Measurements from ENCODE around the gene APOA5. TPM values are rescaled to one million over a fixed set of nuclear protein-coding genes. Genes with fewer than 3 reads are reported as not detected.

APOA5 gene
- polyA plus RNA-seq, 4 donors = 0.22 to 0.43 TPM; not detected in 2

GRCh38 chr11:116822575-116822974 is 30.9 kb upstream of the APOA5 start:
- Histone ChIP-seq H3K36me3 (ENCODE audit: control insufficient read depth in 3 of 3, insufficient read depth in 2 of 3, low read depth in 1 of 3, low read length in 3 of 3) (peaks cover 0 to 41% (median 9%) of the 10 kb centered on the region in 3 donors), H3K27me3 (ENCODE audit: control insufficient read depth in 3 of 3, insufficient read depth in 3 of 3, low read length in 3 of 3) (no peaks in the 10 kb centered on the region), H3K4me3 (ENCODE audit: low read depth in 1 of 3, low read length in 3 of 3) (peak overlapping the region in 2 of 3 donors; percentile 55), H3K9me3 (ENCODE audit: control insufficient read depth in 2 of 2, insufficient read depth in 1 of 2, low read depth in 1 of 2, low read length in 1 of 2) (peaks cover 0 to 5% of the 10 kb centered on the region in 2 donors), H3K4me1 (ENCODE audit: control insufficient read depth in 3 of 3, insufficient read depth in 2 of 3, low read depth in 1 of 3, low read length in 2 of 3) (peaks cover 0 to 51% (median 5%) of the 10 kb centered on the region in 3 donors), H3K27ac (ENCODE audit: low read depth in 1 of 3, low read length in 2 of 3) (peak overlapping the region in 2 of 3 donors; percentile 89 to 94)
- no peak for FAIRE-seq
- DNase-seq = peak in 1 of 2 donors; percentile 16
- WGBS, 3 donors = 74 to 78% (median 75%) methylated on average over 5 of the region's 5 CpGs

GRCh38 chr11:116821050-116821918 is 29.6 kb upstream of the APOA5 start:
- Histone ChIP-seq H3K9me3 (ENCODE audit: control insufficient read depth in 2 of 2, insufficient read depth in 1 of 2, low read depth in 1 of 2, low read length in 1 of 2) (peaks cover 0 to 5% of the 10 kb centered on the region in 2 donors), H3K27me3 (ENCODE audit: control insufficient read depth in 3 of 3, insufficient read depth in 3 of 3, low read length in 3 of 3) (no peaks in the 10 kb centered on the region), H3K36me3 (ENCODE audit: control insufficient read depth in 3 of 3, insufficient read depth in 2 of 3, low read depth in 1 of 3, low read length in 3 of 3) (peaks cover 0 to 41% (median 9%) of the 10 kb centered on the region in 3 donors), H3K27ac (ENCODE audit: low read depth in 1 of 3, low read length in 2 of 3) (peak overlapping the region in 2 of 3 donors; percentile 89 to 94), H3K4me1 (ENCODE audit: control insufficient read depth in 3 of 3, insufficient read depth in 2 of 3, low read depth in 1 of 3, low read length in 2 of 3) (peaks cover 0 to 38% (median 0%) of the 10 kb centered on the region in 3 donors), H3K4me3 (ENCODE audit: low read depth in 1 of 3, low read length in 3 of 3) (peak overlapping the region in 2 of 3 donors; percentile 55)
- FAIRE-seq = no peak
- 89 to 94% (median 91%) methylated on average over 50 to 51 of the region's 51 CpGs for WGBS, 3 donors
- peak in 1 of 2 donors; percentile 11 for DNase-seq

- H3K4me3 ChIP-seq (ENCODE audit: low read depth in 1 of 3, low read length in 3 of 3) = peak overlapping the region in 1 of 3 donors; percentile 55
- FAIRE-seq (no peak), DNase-seq (peak; percentile 33 to 51)
- H3K27ac ChIP-seq (ENCODE audit: low read depth in 1 of 3, low read length in 2 of 3) = peak overlapping the region in 1 of 3 donors; percentile 94
- peaks cover 0 to 31% (median 0%) of the 10 kb centered on the region in 3 donors for H3K4me1 ChIP-seq (ENCODE audit: control insufficient read depth in 3 of 3, insufficient read depth in 2 of 3, low read depth in 1 of 3, low read length in 2 of 3)
- peaks cover 0 to 41% (median 9%) of the 10 kb centered on the region in 3 donors for H3K36me3 ChIP-seq (ENCODE audit: control insufficient read depth in 3 of 3, insufficient read depth in 2 of 3, low read depth in 1 of 3, low read length in 3 of 3)
- H3K27me3 ChIP-seq (ENCODE audit: control insufficient read depth in 3 of 3, insufficient read depth in 3 of 3, low read length in 3 of 3) = no peaks in the 10 kb centered on the region
- H3K9me3 ChIP-seq (ENCODE audit: control insufficient read depth in 2 of 2, insufficient read depth in 1 of 2, low read depth in 1 of 2, low read length in 1 of 2) = peaks cover 0 to 5% of the 10 kb centered on the region in 2 donors
- WGBS, 3 donors = 81 to 88% (median 87%) methylated on average over 9 of the region's 9 CpGs
Measured at GRCh38 chr11:116819049-116819448, 27.4 kb upstream of the APOA5 start.

GRCh38 chr11:116814502-116814901 is 22.8 kb upstream of the APOA5 start:
- Histone ChIP-seq H3K9me3 (ENCODE audit: control insufficient read depth in 2 of 2, insufficient read depth in 1 of 2, low read depth in 1 of 2, low read length in 1 of 2) (peaks cover 0 to 5% of the 10 kb centered on the region in 2 donors), H3K4me1 (ENCODE audit: control insufficient read depth in 3 of 3, insufficient read depth in 2 of 3, low read depth in 1 of 3, low read length in 2 of 3) (peaks cover 0 to 25% (median 0%) of the 10 kb centered on the region in 3 donors), H3K27me3 (ENCODE audit: control insufficient read depth in 3 of 3, insufficient read depth in 3 of 3, low read length in 3 of 3) (no peaks in the 10 kb centered on the region), H3K4me3 (ENCODE audit: low read depth in 1 of 3, low read length in 3 of 3) (no peak overlapping the region), H3K36me3 (ENCODE audit: control insufficient read depth in 3 of 3, insufficient read depth in 2 of 3, low read depth in 1 of 3, low read length in 3 of 3) (peaks cover 0 to 6% (median 0%) of the 10 kb centered on the region in 3 donors), H3K27ac (ENCODE audit: low read depth in 1 of 3, low read length in 2 of 3) (peak overlapping the region in 2 of 3 donors; percentile 52 to 79)
- FAIRE-seq = no peak
- no peak for DNase-seq
- WGBS, 3 donors = 76 to 96% (median 91%) methylated on average over 6 of the region's 6 CpGs

GRCh38 chr11:116813781-116814471 is 22.2 kb upstream of the APOA5 start:
- Histone ChIP-seq H3K4me1 (ENCODE audit: control insufficient read depth in 3 of 3, insufficient read depth in 2 of 3, low read depth in 1 of 3, low read length in 2 of 3) (peaks cover 0 to 25% (median 0%) of the 10 kb centered on the region in 3 donors), H3K9me3 (ENCODE audit: control insufficient read depth in 2 of 2, insufficient read depth in 1 of 2, low read depth in 1 of 2, low read length in 1 of 2) (peaks cover 0 to 5% of the 10 kb centered on the region in 2 donors), H3K27ac (ENCODE audit: low read depth in 1 of 3, low read length in 2 of 3) (peak overlapping the region; percentile 52 to 79 (median 52)), H3K36me3 (ENCODE audit: control insufficient read depth in 3 of 3, insufficient read depth in 2 of 3, low read depth in 1 of 3, low read length in 3 of 3) (peaks cover 0 to 2% (median 0%) of the 10 kb centered on the region in 3 donors), H3K27me3 (ENCODE audit: control insufficient read depth in 3 of 3, insufficient read depth in 3 of 3, low read length in 3 of 3) (no peaks in the 10 kb centered on the region), H3K4me3 (ENCODE audit: low read depth in 1 of 3, low read length in 3 of 3) (no peak overlapping the region)
- DNase-seq = peak; percentile 64 to 92
- 35 to 60% (median 51%) methylated on average over 5 of the region's 5 CpGs for WGBS, 3 donors
- FAIRE-seq = no peak

GRCh38 chr11:116813170-116813569 is 21.5 kb upstream of the APOA5 start:
- peak overlapping the region; percentile 7 to 79 (median 52) for H3K27ac ChIP-seq (ENCODE audit: low read depth in 1 of 3, low read length in 2 of 3)
- 72 to 90% (median 84%) methylated on average over 1 of the region's 1 CpG for WGBS, 3 donors
- no peak for FAIRE-seq

GRCh38 chr11:116812109-116812508 is 20.4 kb upstream of the APOA5 start:
- H3K4me3 ChIP-seq (ENCODE audit: low read depth in 1 of 3, low read length in 3 of 3) = no peak overlapping the region
- H3K27ac ChIP-seq (ENCODE audit: low read depth in 1 of 3, low read length in 2 of 3) = no peak overlapping the region
- FAIRE-seq = peak; percentile 99
- WGBS, 3 donors = 86 to 99% (median 97%) methylated on average over 4 of the region's 4 CpGs
- peaks cover 0 to 5% of the 10 kb centered on the region in 2 donors for H3K9me3 ChIP-seq (ENCODE audit: control insufficient read depth in 2 of 2, insufficient read depth in 1 of 2, low read depth in 1 of 2, low read length in 1 of 2)
- no peak for DNase-seq
- H3K4me1 ChIP-seq (ENCODE audit: control insufficient read depth in 3 of 3, insufficient read depth in 2 of 3, low read depth in 1 of 3, low read length in 2 of 3) = peaks cover 0 to 38% (median 2%) of the 10 kb centered on the region in 3 donors
- no peaks in the 10 kb centered on the region for H3K36me3 ChIP-seq (ENCODE audit: control insufficient read depth in 3 of 3, insufficient read depth in 2 of 3, low read depth in 1 of 3, low read length in 3 of 3)
- H3K27me3 ChIP-seq (ENCODE audit: control insufficient read depth in 3 of 3, insufficient read depth in 3 of 3, low read length in 3 of 3) = no peaks in the 10 kb centered on the region

More at GRCh38 chr11:116813170-116813569, 21.5 kb upstream of the APOA5 start:
- DNase-seq = no peak
- no peaks in the 10 kb centered on the region for H3K27me3 ChIP-seq (ENCODE audit: control insufficient read depth in 3 of 3, insufficient read depth in 3 of 3, low read length in 3 of 3)
- H3K4me3 ChIP-seq (ENCODE audit: low read depth in 1 of 3, low read length in 3 of 3) = no peak overlapping the region
- H3K36me3 ChIP-seq (ENCODE audit: control insufficient read depth in 3 of 3, insufficient read depth in 2 of 3, low read depth in 1 of 3, low read length in 3 of 3) = no peaks in the 10 kb centered on the region
- peaks cover 0 to 5% of the 10 kb centered on the region in 2 donors for H3K9me3 ChIP-seq (ENCODE audit: control insufficient read depth in 2 of 2, insufficient read depth in 1 of 2, low read depth in 1 of 2, low read length in 1 of 2)
- peaks cover 0 to 31% (median 0%) of the 10 kb centered on the region in 3 donors for H3K4me1 ChIP-seq (ENCODE audit: control insufficient read depth in 3 of 3, insufficient read depth in 2 of 3, low read depth in 1 of 3, low read length in 2 of 3)

GRCh38 chr11:116811194-116811593 is 19.5 kb upstream of the APOA5 start:
- WGBS, 3 donors = 82 to 94% (median 86%) methylated on average over 3 of the region's 3 CpGs
- DNase-seq (peak in 1 of 2 donors; percentile 15), FAIRE-seq (no peak)
- Histone ChIP-seq H3K27me3 (ENCODE audit: control insufficient read depth in 3 of 3, insufficient read depth in 3 of 3, low read length in 3 of 3) (no peaks in the 10 kb centered on the region), H3K27ac (ENCODE audit: low read depth in 1 of 3, low read length in 2 of 3) (no peak overlapping the region), H3K9me3 (ENCODE audit: control insufficient read depth in 2 of 2, insufficient read depth in 1 of 2, low read depth in 1 of 2, low read length in 1 of 2) (peaks cover 0 to 5% of the 10 kb centered on the region in 2 donors), H3K4me3 (ENCODE audit: low read depth in 1 of 3, low read length in 3 of 3) (no peak overlapping the region), H3K36me3 (ENCODE audit: control insufficient read depth in 3 of 3, insufficient read depth in 2 of 3, low read depth in 1 of 3, low read length in 3 of 3) (no peaks in the 10 kb centered on the region), H3K4me1 (ENCODE audit: control insufficient read depth in 3 of 3, insufficient read depth in 2 of 3, low read depth in 1 of 3, low read length in 2 of 3) (peaks cover 0 to 43% (median 2%) of the 10 kb centered on the region in 3 donors)

Measured in small intestine (tissue), 7 donors.